ENCODE measurements around the gene C19orf67.

Gene C19orf67

DNA sequence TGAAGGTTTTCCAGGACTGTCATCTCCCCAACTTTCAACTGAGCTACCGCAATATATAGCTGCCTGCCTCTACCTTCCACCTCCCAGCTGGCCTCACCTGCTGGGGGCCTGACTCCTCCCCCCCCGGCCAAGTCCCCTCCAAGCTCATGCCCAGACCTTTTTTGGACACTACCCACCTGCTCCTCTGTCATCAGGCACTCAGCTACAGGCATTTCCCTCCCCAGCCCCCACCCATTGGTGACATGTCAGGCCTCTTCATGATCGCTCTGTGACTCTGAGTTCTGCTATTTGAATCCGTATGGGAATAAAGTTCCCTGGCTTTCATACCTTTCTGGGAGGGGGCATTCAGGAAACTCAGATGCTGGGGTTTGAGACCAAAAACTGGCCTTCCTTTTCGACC lies 30.2 kb upstream of the C19orf67 start:
- TF ChIP-seq, protein P1, sequence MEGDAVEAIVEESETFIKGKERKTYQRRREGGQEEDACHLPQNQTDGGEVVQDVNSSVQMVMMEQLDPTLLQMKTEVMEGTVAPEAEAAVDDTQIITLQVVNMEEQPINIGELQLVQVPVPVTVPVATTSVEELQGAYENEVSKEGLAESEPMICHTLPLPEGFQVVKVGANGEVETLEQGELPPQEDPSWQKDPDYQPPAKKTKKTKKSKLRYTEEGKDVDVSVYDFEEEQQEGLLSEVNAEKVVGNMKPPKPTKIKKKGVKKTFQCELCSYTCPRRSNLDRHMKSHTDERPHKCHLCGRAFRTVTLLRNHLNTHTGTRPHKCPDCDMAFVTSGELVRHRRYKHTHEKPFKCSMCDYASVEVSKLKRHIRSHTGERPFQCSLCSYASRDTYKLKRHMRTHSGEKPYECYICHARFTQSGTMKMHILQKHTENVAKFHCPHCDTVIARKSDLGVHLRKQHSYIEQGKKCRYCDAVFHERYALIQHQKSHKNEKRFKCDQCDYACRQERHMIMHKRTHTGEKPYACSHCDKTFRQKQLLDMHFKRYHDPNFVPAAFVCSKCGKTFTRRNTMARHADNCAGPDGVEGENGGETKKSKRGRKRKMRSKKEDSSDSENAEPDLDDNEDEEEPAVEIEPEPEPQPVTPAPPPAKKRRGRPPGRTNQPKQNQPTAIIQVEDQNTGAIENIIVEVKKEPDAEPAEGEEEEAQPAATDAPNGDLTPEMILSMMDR (IDR thresholded peaks at IDR 0.05; ENCODE audit: low read length, missing control alignments) = no peak
- no peak for DNase-seq (ENCODE audit: low read depth)
- H3K4me3 ChIP-seq (replicated peaks; ENCODE audit: low read depth, low read length) = peak overlapping the region; percentile 81

DNA sequence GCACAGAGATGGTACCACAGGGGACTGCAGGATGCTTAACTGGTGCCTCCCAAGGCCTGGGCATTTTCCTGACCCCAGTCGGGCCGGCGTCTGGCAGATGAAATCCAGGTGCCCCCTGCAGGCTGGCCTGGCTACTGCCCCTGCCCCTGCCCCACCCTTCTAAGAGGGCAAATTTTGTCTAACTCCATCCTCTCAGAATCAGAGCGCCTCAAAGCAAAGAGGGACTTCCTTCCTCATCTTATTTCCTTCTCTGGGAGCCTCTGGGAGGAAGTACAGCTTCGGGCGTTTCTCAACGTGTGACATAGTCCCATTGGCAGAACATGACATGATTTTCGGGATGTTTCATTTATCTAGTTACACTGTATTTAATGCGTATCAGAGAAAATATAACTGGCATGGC lies 29.3 kb upstream of the C19orf67 start:
- TF ChIP-seq, protein P1 (IDR thresholded peaks at IDR 0.05; ENCODE audit: low read length, missing control alignments) = peak; percentile 47
- DNase-seq (ENCODE audit: low read depth) = no peak
- no peak overlapping the region for H3K4me3 ChIP-seq (replicated peaks; ENCODE audit: low read depth, low read length)

DNA sequence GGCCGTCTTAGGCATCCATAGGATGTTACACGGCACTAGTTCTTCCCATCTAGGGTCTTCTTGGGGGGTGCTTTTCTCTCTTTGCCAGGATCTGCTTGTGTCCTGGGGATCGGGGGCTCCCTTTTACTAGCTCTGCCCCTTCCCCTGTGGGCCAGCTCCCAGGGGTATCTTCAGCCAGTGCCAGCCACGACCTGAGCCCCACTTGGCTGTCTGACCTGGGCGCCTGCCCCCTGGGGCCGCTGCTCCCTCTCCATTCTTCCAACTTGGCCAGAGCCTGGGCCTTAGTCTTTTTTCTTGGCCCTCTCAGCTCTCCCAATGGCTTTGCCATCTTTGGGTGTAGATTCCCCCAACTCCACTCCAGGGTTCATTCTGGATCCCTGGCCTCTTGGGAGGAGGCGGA lies 28.9 kb upstream of the C19orf67 start:
- DNase-seq (ENCODE audit: low read depth) = no peak
- H3K4me3 ChIP-seq (replicated peaks; ENCODE audit: low read depth, low read length) = no peak overlapping the region
- TF ChIP-seq, protein P1 (IDR thresholded peaks at IDR 0.05; ENCODE audit: low read length, missing control alignments) = no peak

DNA sequence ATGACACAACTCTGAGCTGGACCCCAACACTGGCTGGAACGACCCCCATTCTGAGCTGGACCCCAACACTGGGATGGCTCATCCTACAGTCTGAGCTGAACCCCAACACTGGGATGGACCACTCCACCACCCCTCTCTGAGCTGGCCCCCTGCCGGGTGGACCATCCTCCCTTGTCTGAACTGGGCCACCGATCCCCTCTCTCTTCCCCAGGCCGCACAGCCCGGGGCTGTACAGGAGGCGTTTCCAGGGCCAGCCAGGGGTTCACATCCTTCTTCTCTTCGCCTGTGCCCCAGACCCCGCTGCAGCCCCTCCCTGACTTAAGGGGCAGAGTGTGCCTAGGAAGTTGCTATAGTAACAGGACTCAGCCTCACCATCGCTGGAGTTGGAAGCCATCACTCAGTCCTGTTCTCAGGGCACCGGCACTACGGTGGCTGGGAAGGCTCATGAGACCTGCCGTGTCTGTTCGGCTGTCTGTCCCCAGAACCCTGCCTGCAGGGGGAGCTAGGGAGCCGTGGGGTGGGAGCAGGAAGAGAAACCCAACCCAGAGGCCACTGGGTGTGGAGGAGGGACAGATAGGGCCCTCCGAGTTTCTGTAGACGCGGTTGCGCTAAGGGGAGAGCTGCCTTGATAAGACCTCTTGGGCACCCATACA lies 28.3 kb upstream of the C19orf67 start:
- no peak overlapping the region for H3K4me3 ChIP-seq (replicated peaks; ENCODE audit: low read depth, low read length)
- TF ChIP-seq, protein P1 (IDR thresholded peaks at IDR 0.05; ENCODE audit: low read length, missing control alignments) = peak; percentile 28
- DNase-seq (ENCODE audit: low read depth) = no peak

DNA sequence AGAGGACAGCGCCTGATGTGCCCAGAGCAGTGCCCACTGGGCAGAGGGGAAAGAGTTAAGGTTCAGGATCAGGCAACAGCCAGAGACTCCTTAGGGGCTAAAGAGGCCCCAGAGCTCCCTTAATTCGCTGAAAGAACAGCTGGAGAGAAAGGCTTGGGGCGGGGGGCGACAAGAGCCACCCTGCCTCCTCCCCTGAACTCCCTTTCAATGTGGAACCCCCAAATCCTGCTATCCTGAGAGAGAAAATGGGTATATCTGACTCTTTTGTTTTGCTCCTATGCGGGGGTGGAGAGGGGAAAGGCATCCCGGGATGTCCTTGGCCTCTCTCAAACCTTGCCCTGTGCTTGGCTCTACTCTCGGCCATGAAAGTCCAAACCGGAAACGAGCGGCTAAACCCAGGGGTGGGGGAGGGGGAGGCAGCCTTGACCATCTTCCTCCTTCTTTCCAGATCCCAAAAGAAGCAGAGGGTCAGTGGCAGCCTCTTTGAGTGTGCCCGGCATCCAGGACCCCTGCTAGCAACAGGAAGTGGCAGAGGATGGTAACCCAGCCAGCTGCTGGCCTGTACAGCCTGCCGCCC lies 27.3 kb upstream of the C19orf67 start:
- no peak for DNase-seq (ENCODE audit: low read depth)
- H3K4me3 ChIP-seq (replicated peaks; ENCODE audit: low read depth, low read length) = no peak overlapping the region

DNA sequence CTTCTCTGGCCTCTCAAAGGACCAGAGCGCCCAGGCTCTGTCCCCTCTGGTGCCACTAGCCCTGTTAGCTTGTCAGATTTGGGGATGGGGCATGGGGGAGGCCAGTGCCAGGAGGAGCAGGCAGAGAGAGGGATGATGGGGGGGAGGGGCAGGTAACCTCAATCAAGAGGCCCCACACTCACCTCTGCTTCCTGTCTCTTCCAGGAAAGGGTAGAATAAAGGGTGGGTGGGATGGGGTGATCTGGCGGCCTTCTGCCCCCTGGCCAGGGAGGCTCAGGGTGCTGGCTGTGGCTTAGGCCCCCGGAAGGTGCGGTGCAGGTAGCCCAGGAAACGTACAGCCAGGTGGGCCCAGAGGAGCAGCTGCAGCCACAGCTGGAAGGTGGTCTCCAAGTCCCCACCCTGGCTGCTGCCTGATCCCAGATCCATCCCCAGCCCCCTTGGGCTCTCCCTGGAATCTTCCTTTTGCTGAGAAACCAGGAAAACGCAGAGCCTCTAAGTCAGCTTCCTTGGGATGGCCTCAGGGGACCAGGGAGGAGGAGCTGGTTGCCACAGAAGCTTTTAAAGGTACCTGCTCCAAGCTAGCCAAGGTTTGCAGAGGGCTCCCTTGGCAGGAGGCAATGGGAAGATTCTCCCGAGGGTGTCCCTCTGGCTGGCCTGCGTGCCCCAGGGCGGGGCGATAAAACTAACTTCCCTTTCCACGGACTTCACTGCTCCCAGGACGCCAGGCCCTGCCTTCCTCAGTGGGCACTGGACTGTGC lies 26.6 kb upstream of the C19orf67 start:
- no peak for DNase-seq (ENCODE audit: low read depth)
- TF ChIP-seq, protein P1 (IDR thresholded peaks at IDR 0.05; ENCODE audit: low read length, missing control alignments) = no peak
- H3K4me3 ChIP-seq (replicated peaks; ENCODE audit: low read depth, low read length) = no peak overlapping the region

More for the DNA sequence above, 27.3 kb upstream of the C19orf67 start:
- TF ChIP-seq, protein P1 (IDR thresholded peaks at IDR 0.05; ENCODE audit: low read length, missing control alignments) = no peak

All from fibroblast of pulmonary artery (primary cell).